IMR-90 (cell line): ENCODE results near the gene MPIG6B. TPM values are rescaled to one million over a fixed set of nuclear protein-coding genes. Genes with fewer than 3 reads are reported as not detected.

Experiments
- ATAC-seq: fragments of 200-7000 bp; cut with Tn5 transposase; 2 replicates; pipeline ENCODE4 v1.9.1; 2020; ENCODE audit warnings: low read depth, mild to moderate bottlenecking, moderate library complexity
- BruUV-seq: library from RNA; stranded (reverse); fragments of 400-500 nt; replicated peaks from 2 replicates; lab custom pipeline; 2021; lab: Mats Ljungman, UMichigan
- CTCF ChIA-PET: fragments of 300-600 bp; formaldehyde crosslinking; extraction: SDS; loops from one replicate; lab custom pipeline; 2021; ENCODE audit warnings: antibody characterized with exemption; lab: Yijun Ruan, JAX
- POLR2A ChIA-PET: fragments of 300-600 bp; sonication (Branson Sonifier 250); formaldehyde crosslinking; loops from one replicate; lab custom pipeline; 2022; ENCODE audit warnings: antibody characterized with exemption; ENCODE audit not compliant: unreplicated experiment; lab: Charles Lee
- DNase-seq: peaks from one replicate; pipeline ENCODE4 v3.0.0; 2013
- H2AFZ ChIP-seq: replicated peaks from 2 replicates; pipeline ENCODE3; 2013; ENCODE audit warnings: low read length, mild to moderate bottlenecking; ENCODE audit not compliant: poor library complexity
- H2AK5ac ChIP-seq: 2 replicates; pipeline ENCODE4 v1.6.1; 2013; ENCODE audit warnings: low read depth, low read length, inconsistent platforms
- H2AK9ac ChIP-seq: replicated peaks from 2 replicates; pipeline ENCODE3; 2013; ENCODE audit warnings: mild to moderate bottlenecking, low read depth, low read length, moderate library complexity; ENCODE audit not compliant: poor library complexity
- H2BK120ac ChIP-seq: 2 replicates; pipeline ENCODE4 v1.6.1; 2013; ENCODE audit warnings: low read depth, low read length, inconsistent platforms
- H2BK15ac ChIP-seq: 3 replicates; pipeline ENCODE4 v1.6.1; 2013; ENCODE audit warnings: low read depth, low read length, inconsistent platforms
- H2BK20ac ChIP-seq: 2 replicates; pipeline ENCODE4 v1.6.1; 2013; ENCODE audit warnings: low read depth, mild to moderate bottlenecking, inconsistent platforms, low read length, moderate library complexity
- H2BK5ac ChIP-seq: 2 replicates; pipeline ENCODE4 v1.6.1; 2013; ENCODE audit warnings: mild to moderate bottlenecking, low read depth, low read length, inconsistent platforms; ENCODE audit not compliant: poor library complexity, severe bottlenecking
- H3K14ac ChIP-seq: replicated peaks from 2 replicates; pipeline ENCODE4 v1.6.1; 2013; ENCODE audit warnings: low read depth, low read length, inconsistent platforms
- H3K18ac ChIP-seq: 2 replicates; pipeline ENCODE4 v1.6.1; 2013; ENCODE audit warnings: low read depth, low read length, control low read depth
- H3K23ac ChIP-seq: 2 replicates; pipeline ENCODE4 v1.6.1; 2013; ENCODE audit warnings: low read depth, low read length, inconsistent platforms
- H3K27ac ChIP-seq: 2 replicates; pipeline ENCODE4 v1.5.1; 2013; ENCODE audit warnings: mild to moderate bottlenecking, control low read depth, low read length; ENCODE audit not compliant: insufficient read depth
- H3K27me3 ChIP-seq: 2 replicates; pipeline ENCODE4 v1.6.1; 2013; ENCODE audit warnings: low read length; ENCODE audit not compliant: control insufficient read depth, insufficient read depth
- H3K36me3 ChIP-seq: 2 replicates; pipeline ENCODE4 v1.6.1; 2013; ENCODE audit warnings: low read length, mixed read lengths; ENCODE audit not compliant: control insufficient read depth, insufficient read depth
- H3K4ac ChIP-seq: 2 replicates; pipeline ENCODE4 v1.6.1; 2013; ENCODE audit warnings: low read depth, low read length, inconsistent platforms
- H3K4me1 ChIP-seq: 2 replicates; pipeline ENCODE4 v1.6.1; 2013; ENCODE audit warnings: low read length, mixed read lengths; ENCODE audit not compliant: control insufficient read depth, insufficient read depth
- H3K4me2 ChIP-seq: 2 replicates; pipeline ENCODE4 v1.6.1; 2013; ENCODE audit warnings: low read depth, mild to moderate bottlenecking, control low read depth, low read length, moderate library complexity
- H3K4me3 ChIP-seq: 2 replicates; pipeline ENCODE4 v1.5.1; 2013; ENCODE audit warnings: low read depth, mild to moderate bottlenecking, control low read depth, low read length, moderate library complexity; ENCODE audit not compliant: insufficient read depth
- H3K56ac ChIP-seq: 2 replicates; pipeline ENCODE4 v1.6.1; 2013; ENCODE audit warnings: low read length, inconsistent platforms; ENCODE audit not compliant: insufficient read depth; ENCODE audit errors: extremely low read depth
- H3K79me1 ChIP-seq, 2 experiments: 2 replicates each; pipeline ENCODE4 v1.6.1; 2013; ENCODE audit warnings: low read length in 2 of 2, inconsistent platforms in 1 of 2, low read depth in 1 of 2
- H3K9ac ChIP-seq: 2 replicates; pipeline ENCODE4 v1.6.1; 2013; ENCODE audit warnings: low read depth, low read length, control low read depth
- H3K9me1 ChIP-seq: 2 replicates; pipeline ENCODE4 v1.6.1; 2013; ENCODE audit warnings: low read length, inconsistent platforms; ENCODE audit not compliant: insufficient read depth
- H3K9me3 ChIP-seq: 2 replicates; pipeline ENCODE4 v1.6.1; 2013; ENCODE audit warnings: low read length; ENCODE audit not compliant: control insufficient read depth, insufficient read depth
- H4K20me1 ChIP-seq: 2 replicates; pipeline ENCODE4 v1.6.1; 2013; ENCODE audit warnings: low read length, inconsistent platforms; ENCODE audit not compliant: insufficient read depth
- H4K5ac ChIP-seq: 2 replicates; pipeline ENCODE4 v1.6.1; 2013; ENCODE audit warnings: mild to moderate bottlenecking, low read depth, low read length, control low read depth
- H4K8ac ChIP-seq, 2 experiments: 2 replicates each; pipeline ENCODE4 v1.6.1; 2013; ENCODE audit warnings: low read depth in 2 of 2, low read length in 2 of 2, control low read depth in 1 of 2, inconsistent platforms in 1 of 2
- H4K91ac ChIP-seq: 2 replicates; pipeline ENCODE4 v1.6.1; 2013; ENCODE audit warnings: low read depth, low read length, inconsistent platforms; ENCODE audit not compliant: insufficient read depth
- BHLHE40 ChIP-seq: fragments of 150-350 bp; IDR thresholded peaks from 2 replicates; pipeline ENCODE4 v1.6.1; 2016; ENCODE audit warnings: mild to moderate bottlenecking, low read depth, low read length
- CEBPB ChIP-seq: IDR thresholded peaks from 2 replicates; pipeline ENCODE4 v1.6.1; 2012; ENCODE audit warnings: low read depth, low read length, improper control_type of control experiment
- CHD1 ChIP-seq: IDR thresholded peaks from 2 replicates; pipeline ENCODE4 v1.6.1; 2012; ENCODE audit warnings: low read depth, low read length, improper control_type of control experiment
- CTCF ChIP-seq: conservative IDR thresholded peaks from 2 replicates; pipeline ENCODE4 v1.5.1; 2012; ENCODE audit warnings: mild to moderate bottlenecking, low read depth, low read length, improper control_type of control experiment
- ELK1 ChIP-seq: fragments of 150-350 bp; IDR thresholded peaks from 2 replicates; pipeline ENCODE4 v1.6.1; 2016; ENCODE audit warnings: low read depth, mild to moderate bottlenecking, low read length, moderate library complexity, borderline replicate concordance
- FOS ChIP-seq: fragments of 150-350 bp; IDR thresholded peaks from 2 replicates; pipeline ENCODE4 v1.6.1; 2016; ENCODE audit warnings: low read depth, low read length
- MAFK ChIP-seq: IDR thresholded peaks from 2 replicates; pipeline ENCODE4 v1.6.1; 2012; ENCODE audit warnings: low read depth, low read length, improper control_type of control experiment
- MAZ ChIP-seq: IDR thresholded peaks from 2 replicates; pipeline ENCODE4 v1.6.1; 2012; ENCODE audit warnings: low read depth, mild to moderate bottlenecking, low read length, improper control_type of control experiment, moderate library complexity, borderline replicate concordance
- MXI1 ChIP-seq: IDR thresholded peaks from 2 replicates; pipeline ENCODE4 v1.6.1; 2012; ENCODE audit warnings: low read depth, mild to moderate bottlenecking, low read length, moderate library complexity, borderline replicate concordance
- NFE2L2 ChIP-seq: fragments of 150-350 bp; IDR thresholded peaks from 2 replicates; pipeline ENCODE4 v1.6.1; 2016; ENCODE audit warnings: low read depth, mild to moderate bottlenecking, low read length
- POLR2A ChIP-seq: IDR thresholded peaks from 2 replicates; pipeline ENCODE4 v1.6.1; 2012; ENCODE audit warnings: mild to moderate bottlenecking, low read depth, low read length
- RAD21 ChIP-seq: IDR thresholded peaks from 2 replicates; pipeline ENCODE4 v1.6.1; 2012; ENCODE audit warnings: low read length, improper control_type of control experiment
- RCOR1 ChIP-seq: IDR thresholded peaks from 2 replicates; pipeline ENCODE4 v1.6.1; 2012; ENCODE audit warnings: mild to moderate bottlenecking, low read length, improper control_type of control experiment; ENCODE audit not compliant: insufficient replicate concordance
- RFX5 ChIP-seq: IDR thresholded peaks from 2 replicates; pipeline ENCODE4 v1.8.0; 2012; ENCODE audit warnings: low read depth, mild to moderate bottlenecking, low read length, moderate library complexity
- SMC3 ChIP-seq: fragments of 150-350 bp; IDR thresholded peaks from 2 replicates; pipeline ENCODE4 v1.6.1; 2016; ENCODE audit warnings: low read depth, mild to moderate bottlenecking, antibody characterized with exemption, low read length, moderate library complexity
- WGBS, 2 experiments: methylation state at CpG; one replicate each; pipeline versions ENCODE4 v1.1.5 to v1.1.7; 2013; ENCODE audit warnings: missing lambda C conversion rate in 2 of 2; ENCODE audit not compliant: insufficient read length in 1 of 2; ENCODE audit errors: extremely low coverage in 2 of 2; 5-methylcytosine and 5-hydroxymethylcytosine counted together
- dilution Hi-C: fragments of 300-500 bp; cut with HindIII; formaldehyde crosslinking; loops from one replicate; pipeline ENCODE4 v1.14.3; 2018; ENCODE audit warnings: low sequenced_read_pairs; ENCODE audit not compliant: unreplicated experiment
- in situ Hi-C: fragments of 300-500 bp; cut with MboI; formaldehyde crosslinking; loops from 3 replicates; pipeline ENCODE4 v1.14.3; 2019; ENCODE audit warnings: low sequenced_read_pairs, inconsistent platforms, mixed read lengths
- intact Hi-C: fragments of 100-400 bp; cut with micrococcal nuclease; formaldehyde crosslinking; loops from 2 replicates; pipeline ENCODE4 v1.10.0; 2022
- polyA plus RNA-seq, 3 experiments: library from polyadenylated mRNA; depleted of rRNA; stranded (reverse); fragments of >200 nt; gene quantifications; 2 replicates each; pipeline ENCODE4 v1.2.3, GENCODE V29; 2012; ENCODE audit warnings: low replicate concordance in 1 of 3
- total RNA-seq: library from RNA; depleted of rRNA; stranded (reverse); fragments of >200 nt; gene quantifications from 2 replicates; pipeline ENCODE4 v1.2.3, GENCODE V29; 2012
- TF ChIP-seq, protein P1 (sequence below): fragments of 150-350 bp; IDR thresholded peaks from 2 replicates; pipeline ENCODE4 v1.6.1; 2017; ENCODE audit warnings: mild to moderate bottlenecking, antibody characterized with exemption, low read length, low read depth

Gene MPIG6B
- total and polyA plus RNA-seq, 2 of the 4 experiments (the other 2 are of a cell fraction): not detected

- Histone ChIP-seq H2AK9ac (no peak overlapping the region), H3K4ac (no peak overlapping the region), H4K8ac (no peak overlapping the region), H3K18ac (no peak overlapping the region), H4K5ac (no peak overlapping the region), H3K79me1 (no peaks in the 10 kb centered on the region), H2BK15ac (no peak overlapping the region), H3K4me1 (peaks cover 3% of the 10 kb centered on the region; the same call in 1 of the 2 replicates), H3K4me3 (no peak overlapping the region), H3K27me3 (no peaks in the 10 kb centered on the region), H2BK120ac (no peak overlapping the region), H4K91ac (no peak overlapping the region), H3K4me2 (no peak overlapping the region), H3K36me3 (peaks cover 56% of the 10 kb centered on the region), H2AK5ac (no peak overlapping the region), H2BK5ac (no peak overlapping the region), H3K56ac (no peak overlapping the region), H2AFZ (no peak overlapping the region), H3K9me1 (0 out of 2 replicates have a peak, but pooled peaks cover 5% of the 10 kb centered on the region), H2BK20ac (no peak overlapping the region), H3K27ac (no peak overlapping the region), H3K9me3 (no peaks in the 10 kb centered on the region), H3K14ac (no peak overlapping the region), H4K20me1 (no peaks in the 10 kb centered on the region), H3K9ac (no peak overlapping the region), H3K23ac (no peak overlapping the region)
- CTCF ChIA-PET: no interaction called here
- TF ChIP-seq CTCF: no peak
- no peak for TF ChIP-seq CEBPB
- no peak for TF ChIP-seq RFX5
- TF ChIP-seq MXI1: no peak
- no peak for TF ChIP-seq NFE2L2
- no peak for TF ChIP-seq CHD1
- TF ChIP-seq RCOR1: no peak
- TF ChIP-seq POLR2A: no peak
- no peak for TF ChIP-seq BHLHE40
- no peak for TF ChIP-seq ELK1
- TF ChIP-seq MAFK: no peak
- no peak for TF ChIP-seq FOS
- no peak for TF ChIP-seq SMC3
- no peak for TF ChIP-seq MAZ
- TF ChIP-seq, protein P1, sequence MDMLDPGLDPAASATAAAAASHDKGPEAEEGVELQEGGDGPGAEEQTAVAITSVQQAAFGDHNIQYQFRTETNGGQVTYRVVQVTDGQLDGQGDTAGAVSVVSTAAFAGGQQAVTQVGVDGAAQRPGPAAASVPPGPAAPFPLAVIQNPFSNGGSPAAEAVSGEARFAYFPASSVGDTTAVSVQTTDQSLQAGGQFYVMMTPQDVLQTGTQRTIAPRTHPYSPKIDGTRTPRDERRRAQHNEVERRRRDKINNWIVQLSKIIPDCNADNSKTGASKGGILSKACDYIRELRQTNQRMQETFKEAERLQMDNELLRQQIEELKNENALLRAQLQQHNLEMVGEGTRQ: no peak
- no peak for TF ChIP-seq RAD21
- no peak for ATAC-seq
- intact Hi-C loops (no loop called here), dilution Hi-C loops (no loop called here), in situ Hi-C loops (loop anchor here (10.0 kb wide), 2 partner anchors 147 to 257 kb away; partner anchors contain the start of gene CFB)
- 70% methylated on average over 3 of the region's 8 CpGs; no CpG with 5 or more reads in 1 of the 2 experiments for whole genome bisulfite sequencing, 2 experiments
- no peak for DNase-seq
- POLR2A ChIA-PET: no interaction called here
- no TSS peak for BruUV-seq
These were observed 35.9 kb upstream of the MPIG6B start for GRCh38 chr6:31687321-31687720.
